ENCODE data around the gene PRKCE.

GRCh38 chr2:45789317-45789716 is 137.8 kb downstream of the PRKCE start:
- TF ChIP-seq CTCF (conservative IDR thresholded peaks at IDR 0.05) (no peak), EZH2 (IDR thresholded peaks at IDR 0.05; ENCODE audit: low read depth) (no peak)
